AG09319 (cell line): ENCODE measurements around the gene SMAD1.
A peak's percentile ranks its signal among the peaks of the same experiment; 100 is the strongest.

Experiments
- DNase-seq: peaks from one replicate; pipeline ENCODE4 v3.0.0-alpha.2; 2010; ENCODE audit warnings: low read depth; ENCODE audit errors: extremely low read depth
- CTCF ChIP-seq: IDR thresholded peaks from 2 replicates; pipeline ENCODE4 v1.5.1; 2011; ENCODE audit warnings: low read depth, mild to moderate bottlenecking, inconsistent platforms, low read length, moderate library complexity

Gene SMAD1

GRCh38 chr4:145481164-145481941 is at the start of gene SMAD1:
SMAD1 (plus strand) TSS chr4:145481853; CDS start chr4:145514614, 32,761 bp downstream.
- peak; percentile 67 for DNase-seq
- no peak for TF ChIP-seq CTCF

DNA sequence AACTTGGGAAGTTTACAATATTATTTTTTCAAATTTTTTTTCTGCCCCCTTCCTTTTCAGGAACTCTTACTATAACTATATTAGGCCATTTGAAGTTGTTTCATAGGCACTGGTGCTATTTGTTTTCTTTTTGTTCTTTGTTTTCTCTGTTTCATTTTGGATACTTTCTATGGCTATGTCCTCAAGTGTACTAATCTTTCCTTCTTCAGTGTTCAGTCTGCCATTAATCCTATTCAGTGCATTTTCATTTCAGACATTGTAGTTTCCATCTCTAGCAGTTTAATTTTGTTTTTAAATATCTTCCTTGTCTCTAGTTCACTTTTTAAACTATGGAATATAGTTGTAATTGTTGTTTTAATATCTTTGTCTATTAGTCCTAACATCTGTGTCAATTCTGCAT is 48.0 kb upstream of the SMAD1 start:
- no peak for DNase-seq
- TF ChIP-seq CTCF, result no peak

DNA sequence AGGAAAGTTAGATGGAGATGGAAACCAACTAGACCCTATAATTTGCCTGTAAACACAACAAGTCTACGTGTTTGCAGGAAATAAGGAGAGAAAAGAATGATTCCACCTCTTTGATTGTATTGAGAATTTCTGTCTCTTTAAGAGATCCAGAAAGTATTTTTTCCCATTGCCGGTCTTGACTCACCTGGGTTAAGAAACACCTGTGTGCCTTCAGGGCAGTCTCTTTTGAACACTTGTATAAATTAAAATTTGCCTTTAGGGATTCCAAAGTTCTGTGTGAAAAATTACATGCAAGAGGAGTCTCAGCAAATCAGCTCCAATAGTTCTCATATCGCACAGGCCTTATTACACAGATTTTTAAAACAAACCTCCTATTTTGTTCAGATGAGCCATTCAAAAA is 46.0 kb upstream of the SMAD1 start:
- DNase-seq, result no peak
- no peak for TF ChIP-seq CTCF

DNA sequence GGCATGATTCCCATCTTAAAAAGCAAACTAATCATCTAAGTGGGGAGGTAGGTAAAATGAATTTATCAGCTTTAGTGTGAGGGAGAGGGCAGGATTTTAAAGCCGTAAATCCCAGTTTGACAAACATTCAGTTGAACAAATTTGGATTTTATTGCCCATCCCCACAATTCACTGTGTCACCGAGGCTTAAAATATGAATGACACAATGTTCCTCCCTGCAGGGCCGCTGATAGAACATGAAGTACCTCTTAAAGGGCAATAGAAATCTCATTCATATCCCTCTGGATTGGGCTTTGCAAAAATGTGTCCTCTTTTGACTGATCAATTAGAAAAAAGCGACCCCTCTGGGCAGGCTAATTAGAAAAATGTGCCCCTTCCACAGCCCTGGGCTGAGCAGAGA is 45.5 kb upstream of the SMAD1 start:
- no peak for TF ChIP-seq CTCF
- DNase-seq, result no peak

- TF ChIP-seq CTCF, result no peak
- DNase-seq, result no peak
Observed at GRCh38 chr4:145436796-145437195, 44.9 kb upstream of the SMAD1 start.

DNA sequence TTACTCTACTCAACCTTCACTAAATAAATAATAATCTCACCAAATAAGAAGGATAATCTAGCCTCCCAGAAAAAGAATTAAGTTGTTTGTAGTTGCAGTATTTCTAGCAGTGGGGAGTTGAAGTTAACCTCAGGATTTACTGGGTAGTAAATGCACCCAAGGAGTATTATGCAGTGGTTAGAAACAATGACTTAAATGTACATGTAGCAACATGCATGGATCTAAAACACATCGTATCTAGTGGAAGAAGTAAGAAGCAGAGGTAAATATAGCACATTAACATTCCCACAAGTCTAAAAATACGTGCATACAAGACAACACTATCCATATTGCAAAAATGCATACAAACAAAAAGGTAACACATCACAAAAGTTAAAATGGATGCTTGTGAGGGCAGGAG is 44.2 kb upstream of the SMAD1 start:
- no peak for DNase-seq
- TF ChIP-seq CTCF, result no peak

- DNase-seq, result no peak
- TF ChIP-seq CTCF, result no peak
Observed at GRCh38 chr4:145438298-145438697, 43.4 kb upstream of the SMAD1 start.
